SK-N-SH treated with all-trans-retinoic acid at 6 μM for 48 hours (cell line): ENCODE data around the gene ANKUB1.

Experiments
- ATAC-seq: fragments of 200-7000 bp; cut with Tn5 transposase; 3 replicates; pipeline ENCODE4 v1.9.1; 2020; ENCODE audit warnings: mild to moderate bottlenecking, moderate library complexity
- ARNTL ChIP-seq: fragments of 450-650 bp; formaldehyde crosslinking; IDR thresholded peaks from 2 replicates; pipeline ENCODE4 v1.5.0; 2020; ENCODE audit warnings: low read depth, mild to moderate bottlenecking, moderate library complexity, borderline replicate concordance
- BACH2 ChIP-seq: fragments of 250-450 bp; sonication (Bioruptor Pico); IDR thresholded peaks from 2 replicates; pipeline ENCODE4 v1.9.0; 2021; ENCODE audit warnings: mild to moderate bottlenecking, borderline replicate concordance
- CREB5 ChIP-seq: fragments of 250-450 bp; sonication (Bioruptor Pico); IDR thresholded peaks from 2 replicates; pipeline ENCODE4 v1.5.1; 2020; ENCODE audit warnings: low read depth, mild to moderate bottlenecking, moderate library complexity
- CSDC2 ChIP-seq: fragments of 250-450 bp; sonication (Bioruptor Pico); IDR thresholded peaks from 2 replicates; pipeline ENCODE4 v1.5.0; 2020; ENCODE audit warnings: mild to moderate bottlenecking, moderate library complexity
- CSRNP3 ChIP-seq: fragments of 250-450 bp; sonication (Bioruptor Pico); IDR thresholded peaks from 2 replicates; pipeline ENCODE4 v1.5.1; 2021; ENCODE audit warnings: mild to moderate bottlenecking, moderate library complexity
- GLIS3 ChIP-seq: fragments of 250-450 bp; sonication (Bioruptor Pico); IDR thresholded peaks from 2 replicates; pipeline ENCODE4 v1.5.0; 2020; ENCODE audit warnings: mild to moderate bottlenecking, moderate library complexity
- ISL1 ChIP-seq: fragments of 250-450 bp; sonication (Bioruptor Pico); IDR thresholded peaks from 2 replicates; pipeline ENCODE4 v2.1.2; 2022; ENCODE audit warnings: mild to moderate bottlenecking, moderate library complexity
- OSR1 ChIP-seq: fragments of 250-450 bp; sonication (Bioruptor Pico); IDR thresholded peaks from 2 replicates; pipeline ENCODE4 v1.8.0; 2022; ENCODE audit warnings: moderate library complexity, mild to moderate bottlenecking, inconsistent platforms
- PATZ1 ChIP-seq: fragments of 250-450 bp; sonication (Bioruptor Pico); IDR thresholded peaks from 2 replicates; pipeline ENCODE4 v1.8.0; 2020; ENCODE audit warnings: mild to moderate bottlenecking, moderate library complexity, borderline replicate concordance
- POU6F1 ChIP-seq: fragments of 250-450 bp; sonication (Bioruptor Pico); IDR thresholded peaks from 2 replicates; pipeline ENCODE4 v1.8.0; 2021; ENCODE audit warnings: low read depth, mild to moderate bottlenecking, moderate library complexity, borderline replicate concordance
- PPARA ChIP-seq: fragments of 250-450 bp; sonication (Bioruptor Pico); IDR thresholded peaks from 2 replicates; pipeline ENCODE4 v1.5.0; 2020; ENCODE audit warnings: mild to moderate bottlenecking, borderline replicate concordance
- RARB ChIP-seq: fragments of 250-450 bp; sonication (Bioruptor Pico); IDR thresholded peaks from 2 replicates; pipeline ENCODE4 v1.8.0; 2021; ENCODE audit warnings: mild to moderate bottlenecking, moderate library complexity
- SNAI2 ChIP-seq: fragments of 250-450 bp; sonication (Bioruptor Pico); IDR thresholded peaks from 2 replicates; pipeline ENCODE4 v1.5.0; 2020; ENCODE audit warnings: mild to moderate bottlenecking, moderate library complexity
- TCF4 ChIP-seq: fragments of 250-450 bp; sonication (Bioruptor Pico); IDR thresholded peaks from 2 replicates; pipeline ENCODE4 v1.8.0; 2021; ENCODE audit warnings: mild to moderate bottlenecking, moderate library complexity, borderline replicate concordance
- TOX ChIP-seq: fragments of 250-450 bp; sonication (Bioruptor Pico); IDR thresholded peaks from 2 replicates; pipeline ENCODE4 v1.8.0; 2021; ENCODE audit warnings: mild to moderate bottlenecking, moderate library complexity, borderline replicate concordance
- TSHZ2 ChIP-seq: fragments of 250-450 bp; sonication (Bioruptor Pico); IDR thresholded peaks from 2 replicates; pipeline ENCODE4 v1.5.0; 2020; ENCODE audit warnings: mild to moderate bottlenecking, moderate library complexity
- ZC3H10 ChIP-seq: fragments of 250-450 bp; sonication (Bioruptor Pico); IDR thresholded peaks from 2 replicates; pipeline ENCODE4 v1.5.1; 2021; ENCODE audit warnings: mild to moderate bottlenecking, moderate library complexity
- ZFP3 ChIP-seq: fragments of 250-450 bp; sonication (Bioruptor Pico); IDR thresholded peaks from 2 replicates; pipeline ENCODE4 v1.5.0; 2020; ENCODE audit warnings: mild to moderate bottlenecking, moderate library complexity
- ZFP30 ChIP-seq: fragments of 450-650 bp; formaldehyde crosslinking; IDR thresholded peaks from 2 replicates; pipeline ENCODE4 v1.5.0; 2022; ENCODE audit warnings: mild to moderate bottlenecking, moderate library complexity
- ZNF565 ChIP-seq: fragments of 450-650 bp; formaldehyde crosslinking; conservative IDR thresholded peaks from 2 replicates; pipeline ENCODE4 v1.5.0; 2020; ENCODE audit warnings: low read depth, mild to moderate bottlenecking, moderate library complexity
- ZNF70 ChIP-seq: fragments of 450-650 bp; formaldehyde crosslinking; IDR thresholded peaks from 2 replicates; pipeline ENCODE4 v1.5.0; 2020; ENCODE audit warnings: mild to moderate bottlenecking, moderate library complexity
- ZNF8 ChIP-seq: fragments of 450-650 bp; formaldehyde crosslinking; IDR thresholded peaks from 2 replicates; pipeline ENCODE4 v1.5.0; 2020; ENCODE audit warnings: mild to moderate bottlenecking, moderate library complexity

ANKUB1 gene

GRCh38 chr3:149833241-149833640, 40.9 kb upstream of the ANKUB1 start:
- ATAC-seq, result no peak
- TF ChIP-seq ISL1 (CRISPR knock-in tag), result no peak
- no peak for TF ChIP-seq POU6F1 (CRISPR knock-in tag)
- no peak for TF ChIP-seq ZNF70 (CRISPR knock-in tag)
- no peak for TF ChIP-seq CSRNP3 (CRISPR knock-in tag)
- no peak for TF ChIP-seq PPARA (CRISPR knock-in tag)
- no peak for TF ChIP-seq TSHZ2 (CRISPR knock-in tag)
- no peak for TF ChIP-seq ZNF565 (CRISPR knock-in tag)
- no peak for TF ChIP-seq SNAI2 (CRISPR knock-in tag)
- no peak for TF ChIP-seq ZNF8 (CRISPR knock-in tag)
- no peak for TF ChIP-seq TCF4 (CRISPR knock-in tag)
- TF ChIP-seq BACH2 (CRISPR knock-in tag), result no peak
- TF ChIP-seq ZFP3, result no peak
- TF ChIP-seq GLIS3 (CRISPR knock-in tag), result no peak
- no peak for TF ChIP-seq RARB (CRISPR knock-in tag)
- no peak for TF ChIP-seq ZFP30 (CRISPR knock-in tag)
- no peak for TF ChIP-seq ARNTL
- no peak for TF ChIP-seq OSR1
- no peak for TF ChIP-seq PATZ1
- TF ChIP-seq TOX (CRISPR knock-in tag), result no peak
- TF ChIP-seq ZC3H10 (CRISPR knock-in tag), result no peak

- no peak for ATAC-seq
- TF ChIP-seq OSR1 (no peak), TSHZ2 (CRISPR knock-in tag) (no peak), CREB5 (no peak), ZC3H10 (CRISPR knock-in tag) (no peak), ZFP3 (no peak), SNAI2 (CRISPR knock-in tag) (no peak), ZNF565 (CRISPR knock-in tag) (no peak), CSDC2 (CRISPR knock-in tag) (no peak), ZNF70 (CRISPR knock-in tag) (no peak), ISL1 (CRISPR knock-in tag) (no peak), PPARA (CRISPR knock-in tag) (no peak), TOX (CRISPR knock-in tag) (no peak), TCF4 (CRISPR knock-in tag) (no peak), CSRNP3 (CRISPR knock-in tag) (no peak), ARNTL (no peak), ZFP30 (CRISPR knock-in tag) (no peak), RARB (CRISPR knock-in tag) (no peak)
These were observed 39.7 kb upstream of the ANKUB1 start for GRCh38 chr3:149832086-149832485.
